Stimulated activated CD4-positive, alpha-beta T cell treated with anti-CD3 and anti-CD28 coated beads, Interleukin-1b, Interleukin-23, amount 100 ng/mL, for 1 hour (primary cell): ENCODE measurements around the gene ERP27.

ENCODE experiments used
- DNase-seq, 2 donors: peaks; one replicate each; pipeline ENCODE4 v3.0.0-alpha.2; 2020; ENCODE audit warnings: low read depth in 2 of 2

The ERP27 gene

DNA sequence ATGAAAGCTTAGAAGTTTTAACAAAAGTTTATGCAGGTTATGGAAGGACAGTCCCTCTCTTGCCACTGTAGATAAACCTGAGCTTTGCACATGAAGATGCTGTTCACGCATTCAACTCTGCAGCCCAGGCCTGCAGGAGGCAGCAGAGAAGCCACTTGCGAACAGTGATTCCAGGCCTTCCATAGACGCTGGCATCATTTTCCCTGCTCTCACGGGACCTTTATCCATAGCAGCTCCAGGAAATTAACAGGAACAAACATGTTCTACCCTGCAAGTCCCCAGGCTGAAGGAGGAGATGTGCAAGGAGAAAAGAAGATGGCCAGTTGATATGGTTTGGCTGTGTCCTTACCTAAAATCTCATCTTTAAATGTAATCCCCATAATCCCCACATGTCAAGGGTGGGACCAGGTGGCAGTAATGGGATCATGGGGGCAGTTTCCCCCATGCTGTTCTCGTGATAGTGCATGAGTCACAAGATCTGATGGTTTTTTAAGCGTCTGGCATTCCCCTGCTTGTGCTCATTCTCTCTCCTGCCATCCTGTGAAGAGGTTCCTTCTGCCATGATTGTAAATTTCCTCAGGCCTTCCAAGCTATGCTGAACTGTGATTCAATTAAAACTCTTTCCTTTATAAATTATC, 2.0 kb downstream of the ERP27 start:
- no peak for DNase-seq

DNA sequence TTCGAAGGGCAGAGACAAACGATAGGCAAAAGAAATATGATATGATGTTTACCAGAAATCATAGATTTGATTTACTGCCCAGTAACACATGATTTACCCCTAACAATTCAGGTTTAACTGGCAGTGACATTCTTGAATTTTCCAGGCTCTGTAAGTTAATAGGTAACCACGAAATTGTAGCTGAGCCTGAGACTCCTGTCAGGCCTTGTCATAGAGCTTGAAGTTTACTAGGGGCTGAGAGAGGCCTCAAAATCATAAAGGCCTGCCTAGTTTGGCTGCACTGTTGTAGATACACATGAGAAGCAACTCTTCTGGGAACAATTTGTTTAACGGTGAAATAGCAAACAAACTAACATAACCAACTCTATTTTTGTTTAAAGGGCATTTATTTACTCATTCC, 3.3 kb downstream of the ERP27 start:
- DNase-seq: no peak

DNA sequence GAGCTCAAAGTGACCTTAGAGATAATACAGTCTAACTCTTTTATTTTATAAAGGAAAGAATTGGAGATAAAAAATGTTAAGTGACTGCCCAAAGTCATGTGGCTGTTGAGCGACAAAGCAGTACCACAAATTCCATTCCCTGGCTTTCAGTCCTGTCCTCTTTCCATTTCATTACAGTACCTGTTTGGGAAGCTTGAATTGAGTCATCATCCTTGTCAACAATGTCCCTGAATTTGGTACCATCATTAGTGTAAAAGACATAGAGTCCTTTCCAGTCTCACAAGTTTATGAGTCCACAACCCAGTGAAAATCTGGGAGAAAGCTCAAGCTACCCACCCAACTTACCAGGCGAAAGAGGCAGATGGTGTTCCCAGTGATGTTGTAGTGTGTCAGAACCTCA, 3.8 kb downstream of the ERP27 start:
- DNase-seq: no peak

DNA sequence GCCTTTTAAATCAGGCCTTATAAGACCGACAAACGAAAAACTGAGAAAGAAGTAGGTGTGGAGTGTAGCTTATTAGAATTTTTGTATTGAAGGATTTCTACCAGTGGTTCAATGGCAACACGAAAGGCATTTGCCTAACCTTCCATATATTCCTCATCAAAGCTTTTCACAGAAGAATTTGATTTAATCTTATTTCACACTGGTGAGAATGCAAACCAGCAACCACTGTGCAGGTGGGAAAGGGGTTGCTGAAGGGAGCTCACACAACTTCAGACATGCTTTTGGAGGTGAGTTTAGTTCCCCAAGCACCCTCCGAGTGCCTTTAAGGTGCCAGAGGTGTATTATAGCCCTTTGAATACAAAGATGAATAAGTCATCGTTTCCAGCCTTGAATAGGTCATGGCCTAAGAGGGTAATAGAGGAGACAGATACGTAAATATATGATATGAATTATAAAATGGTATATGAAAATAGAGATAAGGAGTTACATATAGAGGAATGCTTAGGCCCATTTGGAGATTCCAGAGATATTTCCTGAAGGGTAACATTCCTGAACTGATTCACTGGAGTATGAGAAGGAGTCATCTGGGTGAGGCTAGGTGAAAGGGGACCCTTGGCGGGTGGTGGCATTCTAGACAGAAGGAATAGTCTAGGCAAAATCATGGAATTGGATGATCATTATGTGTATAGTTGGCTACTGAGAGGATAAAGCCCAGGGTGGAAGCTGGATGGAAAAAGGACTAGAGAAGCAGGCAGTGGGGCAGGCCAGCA, 6.4 kb downstream of the ERP27 start:
- DNase-seq: no peak

DNA sequence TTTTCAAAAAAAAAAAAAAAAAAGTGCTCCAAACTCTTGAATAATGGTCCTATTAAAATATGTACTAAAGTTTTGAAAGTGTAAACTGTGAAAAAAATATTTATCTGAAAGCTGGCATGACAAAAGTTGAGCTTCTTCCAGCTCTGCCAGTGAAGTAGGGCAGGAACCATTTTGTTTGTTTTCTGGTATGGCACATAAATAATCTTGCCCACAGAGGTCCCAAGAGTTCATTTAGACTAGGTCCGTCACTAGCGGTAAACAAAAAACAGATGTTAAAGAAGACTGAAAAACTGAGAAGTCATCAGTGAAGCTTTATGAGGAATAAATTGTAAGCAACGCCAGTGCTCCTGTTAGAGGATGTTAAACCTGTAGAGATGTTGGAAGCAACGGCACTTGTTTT, 7.0 kb downstream of the ERP27 start:
- no peak for DNase-seq

DNA sequence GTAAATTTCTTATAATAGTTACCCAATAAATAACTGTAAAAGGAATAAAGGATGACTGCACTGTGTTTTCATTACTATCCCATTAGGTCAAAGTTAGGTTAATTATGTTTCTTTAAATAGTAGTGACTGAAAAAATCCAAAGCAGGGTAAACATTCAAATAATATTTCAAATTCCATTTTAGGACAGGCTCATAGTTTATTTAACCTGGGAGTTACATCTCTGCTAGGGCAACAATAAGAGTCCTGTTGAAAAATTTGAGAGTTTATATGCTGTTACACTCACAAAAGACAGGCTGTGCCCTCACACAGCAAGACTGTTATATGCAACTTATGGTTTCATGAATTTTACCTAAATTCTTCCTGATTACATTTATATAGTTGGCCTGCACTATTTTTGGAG, 8.0 kb downstream of the ERP27 start:
- DNase-seq: no peak

DNA sequence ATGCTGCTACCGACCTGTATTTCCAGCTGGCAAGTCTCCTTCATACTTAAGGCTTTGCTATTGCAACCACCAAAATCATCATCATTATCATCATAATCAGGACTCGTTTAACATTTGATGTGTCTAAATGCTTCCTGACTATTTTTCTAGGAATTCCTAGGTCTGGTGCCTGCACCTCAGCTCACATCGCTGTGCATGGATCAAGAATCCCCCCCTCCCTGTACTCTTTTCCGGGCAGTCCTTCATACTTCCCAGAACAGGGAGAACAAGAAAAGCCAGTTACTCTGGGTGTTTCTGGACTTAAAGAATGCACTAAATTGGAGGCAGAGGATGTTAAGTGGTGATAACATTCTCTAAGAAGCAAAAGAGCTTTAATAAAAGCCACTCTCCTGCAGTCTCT, 9.4 kb downstream of the ERP27 start:
- no peak for DNase-seq

DNA sequence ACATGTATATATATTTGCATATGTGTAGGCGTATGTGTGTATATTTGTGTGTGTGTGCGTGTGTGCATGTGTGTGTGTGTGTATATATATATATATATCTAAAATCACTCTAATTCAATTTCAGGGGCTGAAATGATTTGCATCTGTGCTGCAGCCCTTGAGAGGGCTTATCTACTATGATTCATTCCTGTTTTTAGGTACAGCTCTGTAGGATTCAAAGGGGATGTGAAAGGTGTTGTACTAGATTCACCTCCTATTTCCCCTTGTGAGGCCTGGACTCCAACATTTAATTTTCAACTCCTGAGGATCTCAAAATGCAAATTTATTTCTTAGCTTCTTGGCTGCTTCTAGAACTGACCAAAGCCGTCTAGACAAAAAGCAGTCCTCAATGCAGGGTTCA, 11.1 kb downstream of the ERP27 start:
- DNase-seq: no peak

DNA sequence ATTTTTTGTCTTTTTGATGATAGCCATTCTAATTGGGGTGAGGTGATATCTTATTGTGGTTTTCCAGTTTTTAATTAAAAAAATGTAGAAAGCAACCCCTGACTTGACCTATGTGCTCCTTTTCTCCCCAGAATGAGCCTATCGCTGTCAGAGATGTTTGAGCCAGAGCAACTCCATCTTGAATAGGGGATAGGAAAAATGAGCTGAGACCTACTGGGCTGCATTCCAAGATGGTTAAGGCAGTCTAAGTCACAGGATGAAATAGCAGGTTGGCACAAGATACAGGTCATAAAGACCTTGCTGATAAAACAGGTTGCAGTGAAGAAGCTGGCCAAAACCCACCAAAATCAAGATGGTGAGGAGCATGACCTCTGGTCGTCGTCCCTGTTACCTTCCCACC, 13.8 kb downstream of the ERP27 start:
- DNase-seq: no peak

DNA sequence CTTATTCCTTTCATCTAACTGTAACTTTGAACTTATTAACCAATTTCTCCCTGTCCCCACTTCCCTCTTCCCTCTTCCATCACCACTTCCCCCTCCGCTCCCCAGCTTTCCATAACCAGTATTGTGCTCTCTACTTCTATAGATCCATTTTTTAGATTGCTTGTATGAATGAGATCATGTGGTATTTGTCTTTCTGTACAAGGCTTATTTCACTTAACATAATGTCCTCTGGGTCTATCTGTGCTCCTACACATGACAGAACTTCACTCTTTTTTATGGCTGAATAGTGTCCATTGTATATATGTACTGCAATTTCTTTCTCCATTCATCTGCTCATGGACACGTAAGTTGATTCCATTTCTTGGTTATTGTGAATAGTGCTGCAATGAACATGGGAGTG, 14.4 kb downstream of the ERP27 start:
- no peak for DNase-seq

DNA sequence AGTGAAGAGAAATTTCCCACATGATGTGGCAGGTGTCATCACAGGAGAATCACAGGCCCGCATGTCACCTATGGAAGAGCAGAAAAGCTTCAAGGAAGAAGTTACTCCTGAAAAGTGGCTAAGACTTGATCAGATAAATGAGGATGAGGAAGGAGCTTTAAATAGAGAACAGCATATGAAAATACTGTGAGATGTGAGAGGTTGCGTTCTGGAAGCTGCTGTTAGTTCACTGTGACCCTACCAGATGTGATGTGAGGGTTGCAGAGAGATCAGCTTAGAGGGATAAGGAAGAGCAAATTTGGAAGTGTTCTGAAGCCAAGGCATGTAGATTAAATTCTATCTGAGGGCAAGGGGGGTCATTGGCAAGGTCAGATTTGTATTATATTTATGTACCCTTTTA, 17.1 kb downstream of the ERP27 start:
- no peak for DNase-seq

DNA sequence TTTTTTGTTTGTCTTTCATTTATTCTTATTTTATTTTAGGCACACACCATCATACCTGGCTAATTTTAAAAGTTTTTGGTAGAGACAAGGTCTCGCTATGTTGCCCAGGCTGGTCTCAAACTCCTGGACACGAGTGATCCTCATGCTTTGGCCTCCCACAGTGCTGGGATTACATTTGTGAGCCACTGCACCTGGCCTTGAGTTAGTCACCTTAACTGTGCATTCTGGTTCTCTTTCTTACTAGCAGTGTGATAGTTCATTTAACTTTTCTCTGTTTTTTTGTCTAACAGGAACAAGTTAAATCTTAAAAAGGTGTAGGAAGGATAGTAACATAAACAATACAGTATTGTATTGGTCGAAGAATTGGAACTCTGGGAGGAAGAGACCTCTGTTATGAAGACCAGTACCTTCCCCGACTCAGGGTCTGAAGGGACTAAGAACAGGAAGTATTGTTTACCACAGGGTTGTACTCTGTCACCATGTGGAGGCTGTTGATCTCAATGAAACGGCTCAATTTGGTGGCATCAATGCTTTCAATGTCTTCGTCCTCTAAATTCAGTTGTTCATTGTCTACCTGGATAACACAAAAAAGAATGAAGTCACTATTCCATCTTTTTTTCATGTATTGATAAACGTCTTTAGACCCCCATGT, 17.7 kb downstream of the ERP27 start:
- DNase-seq: no peak

DNA sequence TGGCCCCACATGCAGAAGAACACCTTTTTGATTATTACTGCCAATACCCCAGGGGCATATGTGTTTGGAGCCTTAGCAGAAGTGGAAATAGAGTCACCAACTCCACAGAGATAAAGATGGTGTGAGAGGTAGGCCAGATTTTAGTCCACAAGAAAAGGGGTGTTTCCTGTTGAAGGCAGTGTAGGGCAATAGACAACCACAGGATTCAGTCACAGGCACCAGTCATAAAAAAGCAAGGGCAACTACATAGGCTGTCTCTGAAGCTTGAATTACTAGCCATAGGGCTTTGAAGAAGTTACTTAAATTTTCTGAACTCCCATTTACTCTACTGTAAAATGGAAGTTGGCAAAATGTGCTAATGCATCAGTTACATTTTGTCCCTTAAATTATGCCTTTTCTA, 18.9 kb downstream of the ERP27 start:
- DNase-seq: no peak

DNA sequence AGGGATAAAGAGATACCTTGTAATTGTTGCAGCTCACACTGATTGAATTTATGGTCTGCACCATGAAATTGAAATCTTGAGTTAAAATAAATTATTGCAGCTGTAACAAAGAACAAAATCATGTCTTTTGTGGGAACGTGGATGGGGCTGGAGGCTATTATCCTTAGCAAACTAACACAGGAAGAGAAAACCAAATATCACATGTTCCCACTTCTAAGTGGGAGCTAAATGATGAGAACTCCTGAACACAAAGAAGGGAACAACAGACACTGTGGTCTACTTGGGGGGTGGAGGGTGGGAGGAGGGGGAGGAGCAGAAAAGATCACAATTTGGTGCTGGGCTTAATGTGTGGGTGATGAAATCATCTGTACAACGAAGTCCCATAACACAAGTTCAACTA, 22.6 kb downstream of the ERP27 start:
- DNase-seq: no peak

DNA sequence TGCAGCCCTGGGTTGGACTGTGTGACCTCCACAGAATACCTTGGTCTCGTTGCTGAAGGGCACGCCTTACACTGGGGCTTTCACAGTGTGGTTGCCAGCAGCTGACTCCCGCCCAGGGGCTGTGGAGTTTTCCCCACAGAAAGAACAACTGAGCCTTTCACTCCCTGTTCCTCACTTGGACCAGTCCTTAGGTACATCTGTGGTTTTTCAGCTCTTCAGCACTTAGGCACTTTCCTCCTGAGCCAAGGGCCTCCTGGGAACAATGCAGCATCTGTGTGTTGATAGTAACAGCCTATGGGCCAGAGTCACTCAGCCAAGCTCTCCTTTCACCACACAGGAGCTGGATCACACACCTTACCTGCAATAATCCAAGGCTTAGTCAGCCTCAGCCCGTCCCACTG, 25.0 kb downstream of the ERP27 start:
- no peak for DNase-seq

DNA sequence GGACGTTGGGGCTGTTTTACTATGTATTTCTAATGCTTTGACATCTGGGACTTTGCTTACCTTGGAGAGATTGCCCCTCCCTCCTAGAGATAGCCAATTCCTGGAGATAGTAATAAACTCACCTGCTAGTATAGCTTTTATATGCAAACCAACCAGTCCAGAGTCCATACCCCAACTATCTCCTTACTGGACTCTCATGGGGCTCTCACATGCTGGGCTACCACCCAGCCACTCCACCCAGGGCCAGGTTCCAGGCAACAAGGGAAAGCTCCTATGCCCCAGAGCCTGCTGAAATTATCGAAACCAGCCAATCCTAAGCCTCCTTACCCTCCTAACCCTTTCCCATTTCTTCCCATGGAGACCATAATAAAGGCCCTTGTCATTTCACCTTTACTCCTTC, 27.2 kb downstream of the ERP27 start:
- no peak for DNase-seq

DNA sequence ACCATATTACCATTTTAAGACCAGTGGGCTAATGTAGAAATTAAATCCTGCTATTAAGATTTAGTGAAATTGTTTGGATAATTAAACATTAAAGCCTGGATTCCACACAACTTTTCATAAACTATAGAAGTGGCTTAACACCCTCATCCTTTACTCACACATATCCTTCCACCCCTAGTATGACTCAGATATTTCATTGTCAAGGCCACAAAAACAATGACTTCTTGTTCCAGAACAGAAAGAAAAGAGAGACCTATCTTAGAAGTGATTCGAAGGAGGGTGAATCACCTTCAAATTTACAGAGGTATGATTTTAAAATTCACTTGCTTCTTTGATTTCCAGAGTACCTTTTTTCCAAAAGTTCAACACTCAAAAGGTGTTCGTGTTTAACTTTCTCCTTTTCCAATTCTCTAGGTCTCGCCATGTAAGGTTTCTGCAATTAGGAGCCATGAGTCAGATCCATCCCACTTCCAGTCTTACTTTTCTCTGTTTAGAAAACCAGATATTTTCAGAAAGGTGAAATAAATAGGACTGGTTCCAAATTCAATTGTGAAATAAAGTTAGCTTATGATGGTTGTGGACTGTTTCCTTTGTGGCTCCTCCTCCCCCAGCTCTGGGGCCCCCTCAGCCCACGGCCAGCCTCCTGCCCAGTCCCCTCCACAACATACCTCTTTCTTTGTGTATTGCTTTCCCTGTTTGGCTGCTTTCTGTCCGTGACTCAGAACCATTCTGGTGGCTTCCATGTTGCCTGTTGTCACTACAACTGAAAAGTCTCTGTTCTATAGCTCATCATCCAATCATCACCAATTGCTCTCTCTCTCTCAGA, 28.0 kb downstream of the ERP27 start:
- DNase-seq: no peak

DNA sequence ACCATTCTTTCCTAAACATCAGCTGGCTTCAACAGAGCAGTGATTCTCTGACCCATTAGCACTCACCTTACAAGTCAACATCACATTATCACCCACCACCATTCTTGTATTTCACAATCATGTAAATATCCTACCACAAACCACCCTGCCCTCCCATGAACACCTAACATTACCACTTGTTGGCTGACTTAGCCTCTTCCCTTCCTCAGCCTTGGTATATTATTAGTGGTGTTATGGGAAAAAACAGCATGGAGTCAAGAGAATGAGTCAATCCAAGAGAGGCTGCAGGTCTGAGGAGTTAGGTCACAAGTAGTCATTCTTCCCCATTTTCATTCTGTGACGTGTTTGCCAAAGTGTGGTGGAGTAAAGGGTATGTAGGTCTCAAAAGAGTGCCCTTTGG, 30.4 kb downstream of the ERP27 start:
- DNase-seq: no peak

DNA sequence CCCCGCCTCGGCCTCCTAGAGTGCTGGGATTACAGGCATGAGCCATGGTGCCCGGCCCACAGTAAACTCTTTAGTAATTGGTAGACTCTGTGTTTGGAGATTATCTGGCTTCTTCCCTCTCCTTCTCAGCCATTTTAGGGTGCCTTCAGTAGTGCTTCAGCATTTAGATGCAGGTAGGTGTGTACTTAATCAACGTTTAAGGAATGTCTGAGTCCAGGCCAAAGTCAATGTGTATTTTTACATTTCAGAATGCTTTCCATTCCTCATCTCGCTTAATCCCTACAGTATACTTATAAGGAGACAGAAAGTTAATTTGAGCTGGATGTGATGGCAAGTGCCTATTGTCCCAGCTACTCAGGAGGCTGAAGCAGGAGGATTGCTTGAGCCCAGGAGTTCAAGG, 32.2 kb downstream of the ERP27 start:
- no peak for DNase-seq

DNA sequence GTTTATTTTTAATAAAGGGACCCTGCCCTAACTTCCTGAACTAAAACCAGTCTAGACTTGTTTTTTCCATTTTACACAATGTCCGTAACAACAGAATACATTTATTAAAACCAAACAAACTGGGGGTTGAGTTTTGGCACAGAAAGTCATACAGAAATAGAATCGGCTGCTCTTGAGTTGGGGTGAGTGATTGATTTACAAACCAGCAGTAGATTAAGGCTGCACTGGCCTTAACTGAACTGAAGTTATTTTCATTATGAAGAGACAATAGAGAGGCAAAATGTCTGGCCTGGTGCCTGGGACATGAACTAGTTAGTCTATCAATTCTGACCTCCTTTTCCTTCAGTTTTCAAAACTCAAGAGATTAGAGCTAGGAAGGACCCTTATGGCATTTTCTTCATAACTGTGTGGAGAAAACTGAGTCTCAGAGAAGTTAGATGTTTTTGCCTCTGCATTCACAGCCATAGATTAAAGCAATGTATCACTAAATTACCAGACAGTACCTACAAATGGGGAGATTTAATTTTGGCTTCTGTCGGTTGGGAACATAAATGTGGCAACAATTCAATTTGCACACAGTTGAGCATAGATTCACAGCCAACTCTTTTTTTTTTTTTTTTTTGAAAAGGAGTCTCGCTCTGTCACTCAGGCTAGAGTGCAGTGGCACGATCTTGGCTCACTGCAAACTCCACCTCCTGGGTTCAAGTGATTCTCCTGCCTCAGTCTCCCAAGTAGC, 32.9 kb downstream of the ERP27 start:
- no peak for DNase-seq

DNA sequence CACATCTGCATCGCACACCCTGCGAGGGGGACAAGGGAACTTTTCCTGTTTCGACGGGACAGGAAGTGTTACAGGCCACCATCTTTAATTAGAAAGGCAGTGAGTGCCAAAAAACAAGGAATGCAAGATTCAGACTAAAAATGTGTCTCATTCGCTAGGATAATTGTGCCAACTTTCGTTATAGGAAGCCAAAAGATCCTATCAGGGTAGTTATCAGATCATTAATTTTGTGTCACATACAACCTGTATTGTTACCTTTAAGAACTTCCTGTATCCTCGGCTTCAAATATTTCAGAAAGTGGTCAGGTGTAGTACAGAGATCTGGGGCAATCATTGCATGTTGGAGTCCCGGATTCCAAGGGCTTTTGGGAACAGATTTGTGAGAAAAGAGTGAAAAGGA, 33.5 kb downstream of the ERP27 start:
- no peak for DNase-seq
